HG03280 (cell line): ENCODE data around the gene OR2K2.
"Not testable (repeated sequence)": the region's sequence is repeated elsewhere in the genome, so short reads cannot be mapped to it uniquely, and the experiment has no call there.

Experiments used
- ATAC-seq: cut with Tn5 transposase; IDR thresholded peaks from one replicate; pipeline ENCODE4 v1.9.1; 2021; ENCODE audit warnings: mild to moderate bottlenecking, moderate library complexity; ENCODE audit not compliant: unreplicated experiment

The OR2K2 gene

GRCh38 chr9:111298731-111299598, 31.1 kb downstream of the OR2K2 start:
- no peak for ATAC-seq

- ATAC-seq = no peak
Measured at GRCh38 chr9:111298111-111298510, 31.9 kb downstream of the OR2K2 start.

DNA sequence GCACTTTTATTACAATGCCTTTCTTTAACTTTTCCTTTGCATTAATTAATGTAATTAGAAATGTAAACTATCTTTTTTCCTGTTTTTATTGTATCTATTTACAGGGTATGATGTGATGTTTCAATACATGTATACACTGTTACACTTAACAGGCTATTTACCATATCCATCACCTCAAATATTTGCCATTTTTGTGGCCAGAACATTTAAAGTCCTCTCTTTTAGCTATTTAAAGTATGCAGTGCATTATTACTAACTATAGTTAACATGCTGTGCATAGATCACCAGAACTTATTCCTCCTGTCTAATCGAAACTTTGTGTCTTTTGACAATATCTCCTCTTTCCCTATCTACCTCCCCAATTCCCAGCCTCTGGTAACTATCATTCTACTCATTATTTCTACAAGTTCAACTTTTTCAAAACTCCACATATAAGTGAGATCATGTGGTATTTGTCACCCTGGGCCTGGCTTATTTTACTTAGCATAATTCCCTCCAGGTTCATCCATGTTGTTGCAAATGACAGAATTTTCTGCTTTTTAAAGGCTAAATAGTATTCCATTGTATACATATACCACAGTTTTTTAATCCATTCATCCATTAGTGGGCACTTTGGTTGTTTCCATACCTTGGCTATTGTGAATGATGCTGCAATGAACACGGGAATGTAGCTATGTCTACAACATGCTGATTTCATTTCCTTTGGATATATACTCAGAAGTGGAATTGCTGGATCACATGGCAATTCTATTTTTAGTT, 32.8 kb downstream of the OR2K2 start:
- no peak for ATAC-seq

DNA sequence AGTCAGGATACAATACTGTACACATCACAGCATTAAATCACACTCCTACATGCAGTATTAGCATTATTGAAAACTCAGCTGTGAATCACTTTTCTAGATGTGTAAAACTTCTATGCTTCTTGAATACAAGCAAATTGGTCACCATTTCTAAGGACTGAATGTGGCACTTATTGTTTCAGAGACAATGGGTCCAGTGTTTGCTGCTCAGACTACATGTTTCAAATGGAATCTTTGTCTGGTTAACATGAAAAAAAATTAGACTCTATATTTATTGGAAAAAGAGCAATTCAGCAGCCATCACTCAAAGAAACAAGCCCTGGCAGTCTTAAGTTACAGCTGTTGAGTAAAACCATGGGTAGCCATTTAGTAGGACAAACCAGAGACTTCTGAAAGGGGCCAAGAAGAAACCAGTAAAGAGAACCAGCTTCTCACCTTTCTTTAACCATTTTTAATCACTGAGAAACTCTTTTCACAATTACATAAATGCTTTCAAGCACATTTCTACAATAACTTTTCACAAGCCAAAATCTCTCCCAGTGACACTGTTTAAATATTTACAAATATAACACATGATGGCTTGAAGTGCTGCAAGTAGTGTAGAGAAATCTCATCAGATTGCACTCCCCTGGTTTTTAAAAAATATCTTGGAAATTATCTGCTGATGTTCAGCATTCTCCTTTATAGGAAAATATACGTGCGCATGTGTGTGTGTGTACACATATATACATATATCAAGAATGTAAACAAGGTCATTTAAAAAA, 35.2 kb downstream of the OR2K2 start:
- ATAC-seq = no peak

DNA sequence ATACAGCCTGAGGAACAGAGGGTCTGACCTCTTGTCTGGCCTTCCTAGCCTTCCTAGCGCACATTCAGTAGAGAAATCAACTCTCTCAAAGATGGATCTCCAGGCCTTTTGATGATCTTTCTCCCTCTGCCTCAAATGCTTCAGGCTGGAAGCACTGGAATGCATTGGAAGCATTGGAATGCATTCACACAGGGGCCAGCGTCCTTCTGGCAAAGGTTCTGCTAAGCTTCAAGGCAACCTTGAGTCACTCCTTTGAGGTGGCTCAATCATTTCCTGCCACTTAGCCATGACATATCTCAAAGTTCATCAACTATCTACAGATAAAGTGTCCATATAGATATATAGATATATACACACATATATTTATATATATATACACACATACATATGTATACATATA, 42.9 kb downstream of the OR2K2 start:
- no peak for ATAC-seq

GRCh38 chr9:111284703-111285102, 45.3 kb downstream of the OR2K2 start:
- ATAC-seq = no peak

GRCh38 chr9:111282845-111283244, 47.2 kb downstream of the OR2K2 start:
- no peak for ATAC-seq

- not testable (repeated sequence) for ATAC-seq
Measured at GRCh38 chr9:111280795-111281194, 49.2 kb downstream of the OR2K2 start.
